Gastrocnemius medialis (tissue), 4 donors: Measurements from ENCODE around the gene GAREM1.

Experiments
- CTCF ChIP-seq, 5 experiments: fragments of 450-650 bp in 3 of 5; fragments of 200-600 bp in 2 of 5; sonication (generic) in 2 of 5; IDR thresholded peaks in 4 of 5; conservative IDR thresholded peaks in 1 of 5; 1 replicate in 4 of 5; 2 replicates in 1 of 5; pipeline ENCODE4 v1.5.1; 2016 to 2019; ENCODE audit warnings: antibody characterized with exemption in 5 of 5, mild to moderate bottlenecking in 3 of 5, moderate library complexity in 3 of 5
- POLR2A ChIP-seq, 2 donors: fragments of 450-650 bp; IDR thresholded peaks; one replicate each; pipeline ENCODE4 v1.6.1; 2017; ENCODE audit warnings: antibody characterized with exemption in 2 of 2, mild to moderate bottlenecking in 2 of 2, moderate library complexity in 2 of 2

- TF ChIP-seq CTCF (IDR thresholded peaks at IDR 0.05 in 4 of 5, conservative IDR thresholded peaks at IDR 0.05 in 1 of 5) (no peak), POLR2A (IDR thresholded peaks at IDR 0.05) (no peak)
Observed at GRCh38 chr18:32353257-32353656, 117.4 kb downstream of the GAREM1 start.
